ENCODE measurements around the gene LMO2.

DNA sequence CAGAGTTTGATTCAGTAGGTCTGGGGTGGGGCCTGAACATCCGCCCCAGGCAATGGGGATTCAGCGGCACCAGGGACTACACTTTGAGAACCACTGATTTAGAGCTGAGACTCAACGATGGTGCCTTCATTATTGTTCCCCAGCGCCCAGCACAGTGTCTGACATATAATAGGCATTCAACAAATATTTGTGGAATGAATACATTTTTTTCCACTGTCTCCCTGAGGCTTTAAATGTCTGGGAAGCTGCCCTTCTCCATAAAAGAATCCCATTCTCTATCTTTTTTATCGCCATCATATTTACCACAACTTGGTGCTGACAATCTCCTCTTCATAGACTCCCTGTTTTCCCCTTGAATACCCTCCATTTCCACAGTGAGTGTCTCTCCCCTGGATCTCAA is 23.6 kb upstream of the LMO2 start:
- TF ChIP-seq, protein P1, sequence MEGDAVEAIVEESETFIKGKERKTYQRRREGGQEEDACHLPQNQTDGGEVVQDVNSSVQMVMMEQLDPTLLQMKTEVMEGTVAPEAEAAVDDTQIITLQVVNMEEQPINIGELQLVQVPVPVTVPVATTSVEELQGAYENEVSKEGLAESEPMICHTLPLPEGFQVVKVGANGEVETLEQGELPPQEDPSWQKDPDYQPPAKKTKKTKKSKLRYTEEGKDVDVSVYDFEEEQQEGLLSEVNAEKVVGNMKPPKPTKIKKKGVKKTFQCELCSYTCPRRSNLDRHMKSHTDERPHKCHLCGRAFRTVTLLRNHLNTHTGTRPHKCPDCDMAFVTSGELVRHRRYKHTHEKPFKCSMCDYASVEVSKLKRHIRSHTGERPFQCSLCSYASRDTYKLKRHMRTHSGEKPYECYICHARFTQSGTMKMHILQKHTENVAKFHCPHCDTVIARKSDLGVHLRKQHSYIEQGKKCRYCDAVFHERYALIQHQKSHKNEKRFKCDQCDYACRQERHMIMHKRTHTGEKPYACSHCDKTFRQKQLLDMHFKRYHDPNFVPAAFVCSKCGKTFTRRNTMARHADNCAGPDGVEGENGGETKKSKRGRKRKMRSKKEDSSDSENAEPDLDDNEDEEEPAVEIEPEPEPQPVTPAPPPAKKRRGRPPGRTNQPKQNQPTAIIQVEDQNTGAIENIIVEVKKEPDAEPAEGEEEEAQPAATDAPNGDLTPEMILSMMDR (IDR thresholded peaks at IDR 0.05): no peak
- no peak for TF ChIP-seq POLR2AphosphoS5 (IDR thresholded peaks at IDR 0.05; ENCODE audit: low read depth, low read length)
